ENCODE results near the gene KLHL35.
"Not testable (repeated sequence)": the region's sequence is repeated elsewhere in the genome, so short reads cannot be mapped to it uniquely, and the experiment has no call there.

Gene KLHL35

DNA sequence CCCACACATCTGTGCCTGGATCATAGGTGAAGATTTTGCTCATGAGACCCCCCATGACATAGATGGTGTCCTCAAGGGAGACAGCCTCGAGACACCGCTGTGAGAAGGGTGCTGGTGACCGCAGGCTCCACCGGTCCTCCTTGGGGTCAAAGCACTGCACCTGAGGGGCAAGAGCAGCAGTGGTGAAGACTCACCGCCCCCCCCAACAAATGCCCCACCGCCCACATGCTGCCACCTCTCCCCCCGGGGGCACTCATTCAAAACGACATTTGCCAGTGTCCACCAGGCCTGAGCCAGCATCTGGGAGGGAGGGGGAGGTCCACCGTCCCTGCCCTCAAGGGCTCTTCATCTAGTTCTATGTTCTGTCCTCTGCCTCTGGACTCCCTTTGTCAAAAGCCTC is 9.3 kb downstream of the KLHL35 start:
- DNase-seq, result no peak

DNA sequence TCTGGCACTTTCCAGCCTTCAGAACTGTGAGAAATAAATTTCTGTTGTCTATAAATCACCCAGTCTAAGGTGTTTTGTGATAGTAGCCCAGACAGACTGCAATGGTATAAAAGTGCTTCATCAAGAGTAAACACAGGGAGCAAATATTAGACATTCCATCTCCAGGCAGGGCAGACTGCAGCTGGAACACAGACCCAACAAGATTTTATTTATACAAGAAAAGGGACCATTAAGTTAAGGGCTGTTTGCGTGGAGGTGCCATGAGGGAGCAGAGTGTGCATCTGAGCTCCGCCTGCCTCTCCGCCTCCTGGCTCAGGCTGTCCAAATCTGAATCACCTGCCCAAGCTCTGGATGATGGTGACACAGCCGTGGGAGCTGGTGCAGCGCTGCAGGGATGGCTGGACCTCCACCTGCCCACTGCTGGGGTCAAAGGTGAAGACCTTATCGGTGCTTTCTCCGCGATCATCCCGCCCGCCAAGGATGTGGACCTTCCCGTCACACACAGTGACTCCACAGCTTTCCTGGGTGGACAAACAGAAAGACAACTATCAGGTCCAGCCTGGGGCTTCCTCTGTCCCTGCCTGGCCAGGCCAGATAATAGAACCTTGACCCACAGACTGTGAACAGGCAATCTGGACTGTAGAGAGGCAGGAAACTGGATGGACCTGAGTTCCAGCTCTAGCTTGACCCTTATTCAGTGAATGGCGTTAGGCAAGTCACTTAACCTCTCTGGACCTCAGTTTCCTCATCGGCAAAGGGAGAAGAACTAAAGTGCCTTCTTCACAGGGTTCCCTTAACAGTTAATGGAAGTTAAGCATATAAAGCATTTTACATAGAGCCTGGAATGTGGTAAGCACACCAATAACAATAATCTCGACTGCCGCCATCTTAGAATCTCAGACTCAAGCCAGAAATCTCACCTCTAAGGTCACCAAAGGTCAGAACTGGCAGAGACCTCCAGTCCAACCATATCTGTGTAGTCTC is 10.5 kb downstream of the KLHL35 start:
- DNase-seq, result no peak

DNA sequence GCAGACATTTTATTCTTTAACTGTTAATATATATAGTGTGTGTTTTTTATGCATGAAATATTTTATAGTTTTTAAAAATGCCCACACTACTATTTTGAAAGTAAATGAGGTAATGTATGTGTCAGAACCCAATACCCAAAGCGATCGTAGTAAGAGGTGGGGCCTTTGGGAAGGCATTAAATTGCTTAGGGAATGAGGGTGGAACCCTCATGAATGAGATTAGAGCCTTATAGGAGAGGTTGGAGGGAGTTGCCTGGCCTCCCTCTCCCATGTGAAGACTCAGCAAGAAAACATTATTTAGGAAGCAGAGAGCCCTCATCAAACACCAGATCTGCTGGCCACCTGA is 11.1 kb downstream of the KLHL35 start:
- no peak for DNase-seq

DNA sequence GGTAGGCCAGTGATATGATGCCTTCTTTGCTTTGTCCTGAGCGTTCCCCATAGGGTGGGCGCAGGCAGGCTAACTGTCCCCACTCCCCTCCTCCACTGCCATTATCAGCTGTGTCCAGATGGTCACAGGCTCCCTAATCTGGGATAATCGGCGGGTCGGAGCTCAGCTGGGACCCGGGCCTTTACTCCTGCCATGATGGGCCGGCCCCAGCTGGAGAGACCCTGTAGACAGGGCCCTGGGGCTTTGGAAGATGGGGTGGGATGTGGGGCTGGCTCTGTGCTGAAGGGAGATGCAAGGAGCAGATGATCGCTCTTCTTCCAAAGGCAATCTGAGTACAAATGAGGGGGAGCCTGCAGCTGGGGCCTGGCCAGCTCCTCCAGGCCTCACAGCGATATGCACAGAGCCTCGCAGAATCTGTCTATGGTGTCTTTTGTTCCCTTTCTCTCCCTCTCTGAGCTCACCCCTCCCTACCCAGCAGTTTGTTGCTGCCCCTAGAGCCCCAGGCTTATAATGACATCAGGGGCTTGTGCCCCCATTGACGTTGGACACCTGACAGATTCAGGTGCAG is 11.9 kb downstream of the KLHL35 start:
- no peak for DNase-seq

DNA sequence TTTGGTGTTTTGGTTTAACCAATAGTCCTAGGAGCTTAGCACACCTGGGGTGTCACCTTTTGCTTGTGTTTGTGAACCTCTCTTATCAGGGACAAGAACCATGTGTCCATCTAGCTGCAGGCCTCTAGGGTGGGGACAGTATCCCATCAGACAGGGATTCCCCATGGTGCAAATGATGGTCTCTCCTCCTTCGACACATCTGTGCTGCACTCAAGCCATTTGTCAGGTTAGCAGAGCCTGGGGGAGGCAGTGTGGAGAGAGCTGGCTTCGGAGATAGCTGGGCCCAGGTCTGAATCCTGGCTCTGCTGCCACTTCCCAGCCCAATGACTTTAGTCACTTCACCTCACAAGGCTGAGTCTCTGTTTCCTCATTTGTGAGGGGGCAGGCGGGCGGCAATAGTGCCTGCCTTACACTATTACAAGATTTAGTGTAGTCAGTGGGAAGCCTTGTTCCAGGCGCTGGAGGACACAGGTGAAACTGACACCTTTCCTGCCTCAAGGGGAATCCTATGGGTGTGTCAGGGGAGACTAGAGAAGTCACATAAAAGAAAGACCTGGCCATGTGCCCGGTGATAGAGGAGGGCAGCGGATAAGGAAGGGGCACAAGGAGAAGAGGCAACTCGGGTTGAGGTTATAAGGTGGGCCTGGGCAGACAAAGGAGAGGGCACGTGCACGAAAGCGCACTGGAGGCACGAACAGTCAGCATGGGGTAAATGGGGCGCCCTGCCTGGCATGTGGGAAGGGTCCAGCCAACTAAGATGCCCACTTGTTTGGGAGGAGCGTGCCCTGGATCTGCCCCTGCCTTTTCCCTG is 12.6 kb downstream of the KLHL35 start:
- no peak for DNase-seq

DNA sequence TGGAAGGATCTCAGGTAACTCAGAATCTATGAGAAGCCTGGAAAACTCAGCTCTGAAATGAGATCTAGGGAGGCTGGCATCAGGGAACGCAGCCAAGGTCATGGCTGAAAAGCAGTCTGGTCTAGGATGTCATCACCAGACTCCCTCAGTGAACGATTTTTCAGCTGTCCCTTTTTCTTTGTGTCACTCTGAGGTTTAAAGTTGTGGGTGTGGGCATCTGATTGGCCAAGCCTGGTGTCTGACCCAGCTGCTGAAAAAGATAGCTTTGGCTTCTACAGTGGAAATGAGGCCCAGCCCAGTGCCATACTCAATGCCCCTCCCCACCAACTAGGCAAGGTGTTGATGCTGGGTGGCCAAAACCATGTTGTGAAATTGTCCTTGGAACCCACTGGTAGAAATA is 19.1 kb downstream of the KLHL35 start:
- no peak for DNase-seq

DNA sequence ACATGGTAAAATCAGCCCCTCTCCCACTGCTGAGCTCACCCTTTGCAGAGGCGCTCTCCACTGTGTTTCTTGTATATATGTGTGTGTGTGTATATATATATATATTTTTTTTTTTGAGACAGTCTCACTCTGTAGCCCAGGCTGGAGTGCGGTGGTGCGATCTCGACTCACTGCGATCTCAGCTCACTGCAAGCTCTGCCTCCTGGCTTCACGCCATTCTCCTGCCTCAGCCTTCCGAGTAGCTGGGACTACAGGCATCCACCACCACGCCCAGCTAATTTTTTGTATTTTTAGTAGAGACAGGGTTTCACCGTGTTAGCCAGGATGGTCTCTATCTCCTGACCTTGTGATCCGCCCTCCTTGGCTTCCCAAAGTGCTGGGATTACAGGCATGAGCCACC is 19.9 kb downstream of the KLHL35 start:
- not testable (repeated sequence) for DNase-seq

DNA sequence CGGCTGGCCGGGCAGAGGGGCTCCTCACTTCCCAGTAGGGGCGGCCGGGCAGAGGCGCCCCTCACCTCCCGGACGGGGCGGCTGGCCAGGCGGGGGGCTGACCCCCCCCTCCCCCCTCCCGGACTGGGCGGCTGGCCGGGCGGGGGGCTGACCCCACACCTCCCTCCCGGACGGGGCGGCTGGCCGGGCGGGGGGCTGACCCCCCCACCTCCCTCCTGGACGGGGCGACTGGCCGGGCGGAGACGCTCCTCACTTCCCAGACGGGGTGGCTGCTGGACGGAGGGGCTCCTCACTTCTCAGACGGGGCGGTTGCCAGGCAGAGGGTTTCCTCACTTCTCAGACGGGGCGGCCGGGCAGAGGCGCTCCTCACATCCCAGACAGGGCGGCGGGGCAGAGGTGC is 23.0 kb downstream of the KLHL35 start:
- DNase-seq, result not testable (repeated sequence)

DNA sequence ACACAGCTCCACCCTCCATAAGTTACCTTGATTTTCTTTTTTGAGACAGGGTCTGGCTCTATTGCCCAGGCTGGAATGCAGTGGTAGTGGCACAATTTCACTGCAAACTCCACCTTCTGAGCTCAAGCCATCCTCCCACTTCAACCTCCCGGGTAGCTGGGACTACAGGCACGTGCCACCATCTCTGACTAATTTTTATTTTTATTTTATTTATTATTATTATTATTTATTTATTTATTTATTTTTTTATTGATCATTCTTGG is 24.1 kb downstream of the KLHL35 start:
- no peak for DNase-seq

DNA sequence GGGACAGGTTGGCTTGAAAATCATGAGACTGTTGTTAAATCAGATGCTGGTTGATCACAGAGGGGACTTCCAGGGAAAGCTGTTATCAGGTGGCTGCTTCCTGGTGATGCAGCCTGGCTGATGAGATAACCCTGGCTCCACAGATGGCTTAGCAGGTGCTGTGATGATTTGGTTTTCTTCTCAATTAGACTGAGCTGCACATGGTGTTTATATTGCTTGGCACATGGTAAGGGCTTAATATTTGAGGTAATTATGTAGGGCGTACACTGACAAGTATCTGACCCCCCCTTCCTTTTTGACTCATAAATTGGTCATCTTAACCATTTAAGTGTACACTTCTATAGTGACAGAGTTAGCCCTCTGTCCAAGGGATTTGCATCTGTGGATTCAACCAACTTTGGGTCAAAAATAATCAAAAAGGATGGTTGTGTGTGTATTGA is 26.6 kb downstream of the KLHL35 start:
- no peak for DNase-seq

DNA sequence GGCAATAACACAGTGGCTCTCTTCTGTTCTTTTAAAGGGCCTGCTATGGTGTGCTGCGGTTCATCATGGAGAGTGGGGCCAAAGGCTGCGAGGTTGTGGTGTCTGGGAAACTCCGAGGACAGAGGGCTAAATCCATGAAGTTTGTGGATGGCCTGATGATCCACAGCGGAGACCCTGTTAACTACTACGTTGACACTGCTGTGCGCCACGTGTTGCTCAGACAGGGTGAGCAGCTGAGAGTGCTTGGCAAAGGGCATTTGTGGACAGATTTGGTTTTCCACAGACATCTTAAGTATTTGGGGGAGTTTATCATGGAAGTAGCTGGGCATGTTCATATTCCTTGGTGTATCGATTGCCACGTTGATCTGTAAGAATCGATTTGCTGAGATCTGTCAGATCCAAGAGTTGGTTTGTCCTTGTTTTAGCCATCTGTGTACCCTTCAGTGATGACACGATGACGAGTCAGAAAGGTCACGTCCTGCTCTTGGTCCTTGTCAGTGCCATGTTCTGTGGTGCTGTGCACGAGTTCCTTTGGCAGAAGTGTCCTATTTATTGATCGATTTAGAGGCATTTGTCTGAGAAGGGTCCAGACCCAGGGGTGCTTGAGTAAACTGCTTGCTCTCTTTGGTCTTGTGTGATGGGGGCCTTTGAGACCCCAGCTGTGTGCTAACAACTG is 28.9 kb downstream of the KLHL35 start:
- DNase-seq, result no peak

DNA sequence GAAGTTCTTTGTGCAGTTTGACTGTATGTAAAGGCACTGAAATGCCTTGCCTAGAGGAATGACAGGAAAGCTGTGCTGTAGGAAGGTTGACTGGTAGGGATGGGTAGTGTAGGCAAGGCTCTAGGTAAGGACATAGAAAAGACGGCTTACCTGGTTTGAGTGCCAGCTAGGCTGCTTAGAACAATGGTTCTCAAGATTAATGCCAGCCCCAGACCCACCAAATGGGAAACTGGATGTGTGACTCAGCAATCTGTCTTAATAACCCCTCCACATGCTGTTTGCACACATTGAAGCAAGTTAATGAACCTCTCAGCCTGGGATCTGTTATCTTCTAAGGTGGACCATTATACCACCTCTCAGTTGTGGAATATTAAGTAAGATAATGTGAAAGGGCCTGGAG is 30.0 kb downstream of the KLHL35 start:
- DNase-seq, result no peak

DNA sequence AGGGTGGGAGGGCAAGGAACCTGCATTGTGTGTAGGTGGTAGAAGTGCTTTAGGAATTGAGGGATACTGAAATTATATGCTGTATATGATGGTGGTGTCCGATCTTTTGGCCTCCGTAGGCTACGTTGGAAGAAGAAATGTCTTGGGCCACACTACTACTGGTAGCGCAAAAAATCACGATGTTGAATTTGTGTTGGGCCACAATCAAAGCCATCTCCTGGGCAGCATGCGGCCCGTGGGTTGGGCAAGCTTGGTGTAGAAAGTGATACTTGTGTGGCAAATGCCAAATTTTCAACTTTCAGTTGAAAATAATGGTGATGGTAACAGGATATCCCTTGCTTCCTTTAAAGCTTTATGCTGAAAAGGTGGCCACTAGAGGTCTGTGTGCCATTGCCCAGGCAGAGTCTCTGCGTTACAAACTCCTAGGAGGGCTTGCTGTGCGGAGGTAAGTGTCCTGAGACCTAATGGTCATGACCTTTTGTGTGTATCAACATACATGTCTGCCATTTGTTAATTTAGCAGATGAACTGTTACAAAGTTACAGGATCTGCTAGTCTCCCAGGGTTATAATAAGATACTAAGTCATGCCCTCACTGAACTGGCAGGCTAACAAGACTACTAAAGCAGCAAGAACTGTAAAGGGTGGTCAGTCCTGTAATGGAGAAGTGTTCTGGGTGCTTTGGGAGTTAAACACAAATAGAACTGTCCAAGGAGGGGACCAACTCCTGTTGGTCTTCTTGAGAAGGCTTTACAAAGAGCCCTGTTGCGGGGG is 30.8 kb downstream of the KLHL35 start:
- no peak for DNase-seq

DNA sequence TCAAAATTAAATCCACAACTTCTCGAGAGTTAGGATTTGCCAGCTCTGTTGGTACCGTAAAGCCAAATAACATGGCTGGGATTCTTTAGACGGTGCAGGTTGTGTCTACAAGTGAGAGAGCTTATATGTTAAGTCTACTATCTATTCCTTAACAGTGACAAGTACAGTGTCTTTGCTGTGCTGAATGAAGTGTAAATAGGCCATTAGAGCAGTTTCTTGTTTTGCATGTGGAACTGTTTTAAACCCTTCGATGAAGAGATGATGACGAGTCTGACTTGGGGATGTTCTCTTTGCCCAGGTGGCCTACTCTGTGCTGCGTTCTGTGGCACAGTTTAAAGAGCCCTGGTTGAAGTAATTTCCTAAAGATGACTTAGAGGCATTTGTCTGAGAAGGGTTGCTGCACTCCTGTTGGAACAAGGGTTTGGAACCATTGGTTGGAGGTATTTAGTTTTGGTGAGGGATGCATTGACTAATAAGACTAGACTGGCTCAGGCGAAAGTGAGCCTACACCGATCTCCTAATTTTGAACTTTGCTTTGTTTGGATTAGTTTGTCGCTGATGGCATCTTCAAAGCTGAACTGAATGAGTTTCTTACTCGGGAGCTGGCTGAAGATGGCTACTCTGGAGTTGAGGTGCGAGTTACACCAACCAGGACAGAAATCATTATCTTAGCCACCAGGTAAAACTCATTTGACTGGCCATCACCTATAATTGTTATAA is 32.7 kb downstream of the KLHL35 start:
- DNase-seq, result no peak

DNA sequence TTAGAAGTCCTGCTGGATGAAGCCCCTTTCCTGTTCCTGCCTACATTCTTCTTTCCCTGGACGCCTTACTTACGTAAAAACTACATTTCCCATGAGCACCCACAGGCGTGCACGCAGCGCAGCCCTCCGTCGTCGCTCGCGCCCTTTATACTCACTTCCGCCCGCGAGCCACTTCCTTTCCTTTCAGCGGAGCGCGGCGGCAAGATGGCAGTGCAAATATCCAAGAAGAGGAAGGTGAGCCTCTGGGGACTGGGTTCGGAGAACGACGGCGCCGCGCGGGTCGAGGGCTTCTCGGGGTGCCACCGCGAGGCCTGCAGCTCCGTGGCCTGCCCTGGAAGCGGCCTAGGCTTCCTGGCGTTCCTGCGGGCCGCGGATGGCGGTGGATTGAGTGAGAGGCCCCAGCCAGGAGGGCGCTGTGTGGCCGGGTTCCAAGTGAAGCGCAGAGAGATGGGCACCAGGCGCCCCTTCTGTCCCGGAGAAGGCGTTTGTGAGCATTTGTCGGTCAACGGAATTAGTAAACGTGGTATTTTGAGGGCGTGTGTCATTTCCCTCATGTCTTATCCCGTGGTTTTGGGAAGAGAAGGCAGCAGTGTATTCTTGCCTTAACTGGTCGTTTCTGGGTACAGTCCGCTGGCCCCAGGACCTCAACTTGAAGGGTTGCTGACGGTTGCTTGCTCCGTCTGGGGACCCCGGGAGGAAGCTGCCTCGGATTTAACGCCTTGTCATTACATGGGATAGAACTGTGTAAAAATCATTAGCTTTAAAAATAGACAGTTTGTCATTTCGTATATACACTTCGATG is 33.5 kb downstream of the KLHL35 start, which contains the start of gene RPS3:
Gene RPS3 (plus strand): TSS at position 175 of the 802 bp plus-strand sequence. CDS start 30 bp downstream, at position 205.
- DNase-seq, result peak; percentile 93

DNA sequence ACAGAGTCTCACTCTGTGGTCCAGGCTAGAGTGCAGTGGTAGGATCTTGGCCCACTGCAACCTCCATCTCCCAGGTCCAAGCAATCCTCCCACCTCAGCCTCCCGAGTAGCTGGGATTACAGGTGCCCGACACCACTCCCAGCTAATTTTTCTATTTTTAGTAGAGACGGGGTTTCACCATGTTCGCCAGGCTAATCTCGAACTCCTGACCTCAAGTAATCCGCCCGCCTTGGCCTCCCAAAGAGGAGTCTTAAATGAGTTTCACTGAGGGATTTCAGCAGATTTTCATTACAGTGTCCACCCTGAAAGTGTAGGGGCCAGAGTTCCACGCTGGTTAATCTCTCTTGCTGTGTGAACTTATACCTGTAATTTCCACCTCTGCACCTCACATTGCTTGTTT is 34.1 kb downstream of the KLHL35 start:
- no peak for DNase-seq

DNA sequence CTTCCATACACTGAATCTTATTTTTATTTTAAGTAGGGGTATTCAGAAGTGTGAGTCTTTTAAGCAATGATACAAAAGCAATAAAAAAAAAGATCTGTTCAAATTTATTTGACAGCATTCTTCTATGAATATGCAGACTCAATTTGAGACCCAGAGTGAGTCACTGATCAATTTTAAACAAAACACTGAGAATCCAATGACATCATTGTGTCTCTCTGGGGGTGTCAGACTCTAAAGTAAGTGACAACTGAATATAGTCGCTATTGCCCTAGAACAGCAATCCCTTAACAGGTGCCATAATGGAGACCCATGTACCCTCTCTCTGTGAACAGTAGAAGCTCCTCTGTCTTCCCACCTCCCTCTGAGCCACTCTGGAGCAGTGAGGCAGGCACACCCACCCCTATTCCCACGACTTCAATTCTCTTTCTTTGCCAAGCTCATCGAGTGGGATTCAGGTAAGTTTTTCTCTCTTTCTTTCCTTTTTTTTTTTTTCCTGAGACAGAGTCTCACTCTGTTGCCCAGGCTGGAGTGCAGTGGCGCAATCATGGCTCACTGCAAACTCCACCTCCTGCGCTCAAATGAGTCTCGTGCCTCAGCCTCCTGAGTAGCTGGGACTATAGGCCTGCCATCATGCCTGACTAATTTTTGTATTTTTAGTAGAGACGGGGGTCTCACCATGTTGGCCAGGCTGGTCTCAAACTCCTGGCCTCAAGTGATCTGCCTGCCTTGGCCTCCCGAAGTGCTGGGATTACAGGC is 38.7 kb downstream of the KLHL35 start:
- DNase-seq, result no peak

DNA sequence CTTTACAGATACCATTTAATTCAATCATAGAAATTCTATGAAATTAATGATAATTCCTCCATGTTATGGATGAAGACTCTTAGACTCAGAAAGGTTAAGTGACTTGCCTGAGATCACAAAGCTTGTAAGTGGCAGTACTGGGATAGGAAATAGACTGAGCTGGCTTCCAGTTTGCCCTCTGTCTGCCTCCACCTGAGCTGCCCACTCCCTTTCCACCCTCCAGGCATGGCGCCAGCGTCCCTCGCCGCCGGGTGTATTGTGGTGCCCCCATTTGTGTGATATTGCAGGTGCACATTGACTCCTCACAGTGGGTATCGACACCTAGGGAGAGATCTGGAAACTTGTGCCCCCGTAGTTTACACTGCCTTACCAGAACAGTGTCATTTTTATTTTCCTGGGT is 43.1 kb downstream of the KLHL35 start:
- DNase-seq, result no peak

DNA sequence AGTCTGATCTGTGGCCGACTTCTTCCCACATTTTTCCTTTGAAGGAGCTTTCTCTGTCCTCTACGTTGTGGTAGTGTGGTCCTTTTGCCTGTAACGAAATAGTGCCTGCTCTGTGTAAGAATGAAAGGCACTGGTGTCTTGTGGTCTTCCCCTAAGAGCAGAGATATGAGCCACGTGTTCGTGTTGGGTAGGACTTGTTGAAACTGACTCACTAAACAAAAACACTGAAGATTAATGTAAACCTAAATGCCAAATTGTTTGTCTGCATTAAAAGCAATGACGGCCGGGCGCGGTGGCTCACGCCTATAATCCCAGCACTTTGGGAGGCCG is 43.8 kb downstream of the KLHL35 start:
- DNase-seq, result no peak

Data from activated CD4-positive, alpha-beta T cell treated with anti-CD3 and anti-CD28 coated beads, Interleukin-2, Interleukin-6, amounts not matched to agents 100 ng/mL and 50 ng/mL, durations not matched to agents 16 hours and 8 hours (primary cell).